ENCODE measurements around the gene BID. TPM values are rescaled to one million over a fixed set of nuclear protein-coding genes. Genes with fewer than 3 reads are reported as not detected.

Gene BID
- total and polyA plus RNA-seq, 10 of the 15 experiments (the other 5 are each of a cell fraction or from before 2014, with no cell fraction given), result 7.9 to 241 (median 136) TPM

DNA sequence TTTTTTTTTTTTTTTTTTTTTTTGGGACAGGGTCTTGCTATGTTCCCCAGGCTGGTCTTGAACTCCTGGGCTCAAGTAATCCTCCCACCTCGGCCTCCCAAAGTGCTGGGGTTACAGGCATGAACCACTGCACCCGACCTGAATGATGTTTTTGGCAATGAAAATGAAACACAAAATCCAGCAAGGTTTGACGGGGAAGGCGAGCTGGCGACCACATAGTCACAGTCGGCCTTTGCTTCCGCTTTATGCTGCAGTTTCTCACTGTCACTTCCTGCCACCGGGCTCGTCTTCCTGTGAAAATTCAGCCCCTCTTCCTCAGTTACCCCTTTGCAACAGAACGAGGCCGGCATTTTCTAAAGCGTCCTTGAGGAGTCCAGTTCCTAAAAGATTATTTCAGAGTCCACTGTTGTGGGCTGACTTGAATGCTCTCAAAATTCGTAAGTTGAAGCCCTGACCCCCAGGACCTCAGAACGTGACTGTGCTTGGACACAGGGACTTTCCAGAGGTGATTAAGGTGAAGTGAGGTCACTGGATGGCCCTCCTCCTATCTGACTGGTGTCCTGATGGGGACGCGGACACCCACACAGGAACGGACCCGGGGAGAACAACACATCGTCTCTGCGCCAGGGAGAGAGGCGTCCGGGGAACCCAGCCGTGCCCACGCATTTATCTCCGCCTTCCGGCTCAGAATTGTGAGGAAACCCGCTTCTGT lies 2.9 kb upstream of the BID start (continued):
- TF ChIP-seq, protein P1, sequence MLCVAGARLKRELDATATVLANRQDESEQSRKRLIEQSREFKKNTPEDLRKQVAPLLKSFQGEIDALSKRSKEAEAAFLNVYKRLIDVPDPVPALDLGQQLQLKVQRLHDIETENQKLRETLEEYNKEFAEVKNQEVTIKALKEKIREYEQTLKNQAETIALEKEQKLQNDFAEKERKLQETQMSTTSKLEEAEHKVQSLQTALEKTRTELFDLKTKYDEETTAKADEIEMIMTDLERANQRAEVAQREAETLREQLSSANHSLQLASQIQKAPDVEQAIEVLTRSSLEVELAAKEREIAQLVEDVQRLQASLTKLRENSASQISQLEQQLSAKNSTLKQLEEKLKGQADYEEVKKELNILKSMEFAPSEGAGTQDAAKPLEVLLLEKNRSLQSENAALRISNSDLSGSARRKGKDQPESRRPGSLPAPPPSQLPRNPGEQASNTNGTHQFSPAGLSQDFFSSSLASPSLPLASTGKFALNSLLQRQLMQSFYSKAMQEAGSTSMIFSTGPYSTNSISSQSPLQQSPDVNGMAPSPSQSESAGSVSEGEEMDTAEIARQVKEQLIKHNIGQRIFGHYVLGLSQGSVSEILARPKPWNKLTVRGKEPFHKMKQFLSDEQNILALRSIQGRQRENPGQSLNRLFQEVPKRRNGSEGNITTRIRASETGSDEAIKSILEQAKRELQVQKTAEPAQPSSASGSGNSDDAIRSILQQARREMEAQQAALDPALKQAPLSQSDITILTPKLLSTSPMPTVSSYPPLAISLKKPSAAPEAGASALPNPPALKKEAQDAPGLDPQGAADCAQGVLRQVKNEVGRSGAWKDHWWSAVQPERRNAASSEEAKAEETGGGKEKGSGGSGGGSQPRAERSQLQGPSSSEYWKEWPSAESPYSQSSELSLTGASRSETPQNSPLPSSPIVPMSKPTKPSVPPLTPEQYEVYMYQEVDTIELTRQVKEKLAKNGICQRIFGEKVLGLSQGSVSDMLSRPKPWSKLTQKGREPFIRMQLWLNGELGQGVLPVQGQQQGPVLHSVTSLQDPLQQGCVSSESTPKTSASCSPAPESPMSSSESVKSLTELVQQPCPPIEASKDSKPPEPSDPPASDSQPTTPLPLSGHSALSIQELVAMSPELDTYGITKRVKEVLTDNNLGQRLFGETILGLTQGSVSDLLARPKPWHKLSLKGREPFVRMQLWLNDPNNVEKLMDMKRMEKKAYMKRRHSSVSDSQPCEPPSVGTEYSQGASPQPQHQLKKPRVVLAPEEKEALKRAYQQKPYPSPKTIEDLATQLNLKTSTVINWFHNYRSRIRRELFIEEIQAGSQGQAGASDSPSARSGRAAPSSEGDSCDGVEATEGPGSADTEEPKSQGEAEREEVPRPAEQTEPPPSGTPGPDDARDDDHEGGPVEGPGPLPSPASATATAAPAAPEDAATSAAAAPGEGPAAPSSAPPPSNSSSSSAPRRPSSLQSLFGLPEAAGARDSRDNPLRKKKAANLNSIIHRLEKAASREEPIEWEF (IDR thresholded peaks at IDR 0.05; ENCODE audit: insufficient replicate concordance, low read depth, low read length), result no peak
- TF ChIP-seq MTA2 (IDR thresholded peaks at IDR 0.05; ENCODE audit: low read depth) (peak; percentile 50; the same call in 1 of the 2 replicates), EGR1 (IDR thresholded peaks at IDR 0.05; ENCODE audit: borderline replicate concordance in 1 of 2, low read depth in 2 of 2, low read length in 2 of 2) (peak; percentile 55 to 92), FOXM1 (IDR thresholded peaks at IDR 0.05; ENCODE audit: low read depth, low read length) (no peak), TCF12 (IDR thresholded peaks at IDR 0.05; ENCODE audit: low read depth, low read length) (no peak), SMAD5 (IDR thresholded peaks at IDR 0.05; ENCODE audit: low read depth) (peak; percentile 73; the same call in 1 of the 2 replicates), POLR2AphosphoS5 (IDR thresholded peaks at IDR 0.05; ENCODE audit: low read length) (peak; percentile 95), ZNF217 (IDR thresholded peaks at IDR 0.05) (no peak; the same call in 1 of the 2 replicates), NR2C2 (IDR thresholded peaks at IDR 0.05; ENCODE audit: borderline replicate concordance, control insufficient read depth, insufficient read length, low read depth) (no peak), MYC (IDR thresholded peaks at IDR 0.05; ENCODE audit: insufficient read depth, insufficient read length, insufficient replicate concordance, low read length, severe bottlenecking) (no peak), PML (IDR thresholded peaks at IDR 0.05; ENCODE audit: low read length) (peak; percentile 64), CREB1 (IDR thresholded peaks at IDR 0.05; ENCODE audit: low read depth) (peak; percentile 73; the same call in 1 of the 2 replicates), KLF5 (IDR thresholded peaks at IDR 0.05; ENCODE audit: partially characterized antibody) (no peak), IKZF1 (conservative IDR thresholded peaks at IDR 0.05) (peak; percentile 95), ATF7 (IDR thresholded peaks at IDR 0.05; ENCODE audit: low read depth) (peak; percentile 79)
- TF ChIP-seq, protein P2, sequence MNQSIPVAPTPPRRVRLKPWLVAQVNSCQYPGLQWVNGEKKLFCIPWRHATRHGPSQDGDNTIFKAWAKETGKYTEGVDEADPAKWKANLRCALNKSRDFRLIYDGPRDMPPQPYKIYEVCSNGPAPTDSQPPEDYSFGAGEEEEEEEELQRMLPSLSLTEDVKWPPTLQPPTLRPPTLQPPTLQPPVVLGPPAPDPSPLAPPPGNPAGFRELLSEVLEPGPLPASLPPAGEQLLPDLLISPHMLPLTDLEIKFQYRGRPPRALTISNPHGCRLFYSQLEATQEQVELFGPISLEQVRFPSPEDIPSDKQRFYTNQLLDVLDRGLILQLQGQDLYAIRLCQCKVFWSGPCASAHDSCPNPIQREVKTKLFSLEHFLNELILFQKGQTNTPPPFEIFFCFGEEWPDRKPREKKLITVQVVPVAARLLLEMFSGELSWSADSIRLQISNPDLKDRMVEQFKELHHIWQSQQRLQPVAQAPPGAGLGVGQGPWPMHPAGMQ (IDR thresholded peaks at IDR 0.05; ENCODE audit: borderline replicate concordance), result no peak
- TF ChIP-seq, protein P3, sequence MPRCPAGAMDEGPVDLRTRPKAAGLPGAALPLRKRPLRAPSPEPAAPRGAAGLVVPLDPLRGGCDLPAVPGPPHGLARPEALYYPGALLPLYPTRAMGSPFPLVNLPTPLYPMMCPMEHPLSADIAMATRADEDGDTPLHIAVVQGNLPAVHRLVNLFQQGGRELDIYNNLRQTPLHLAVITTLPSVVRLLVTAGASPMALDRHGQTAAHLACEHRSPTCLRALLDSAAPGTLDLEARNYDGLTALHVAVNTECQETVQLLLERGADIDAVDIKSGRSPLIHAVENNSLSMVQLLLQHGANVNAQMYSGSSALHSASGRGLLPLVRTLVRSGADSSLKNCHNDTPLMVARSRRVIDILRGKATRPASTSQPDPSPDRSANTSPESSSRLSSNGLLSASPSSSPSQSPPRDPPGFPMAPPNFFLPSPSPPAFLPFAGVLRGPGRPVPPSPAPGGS (IDR thresholded peaks at IDR 0.05; ENCODE audit: borderline replicate concordance, insufficient read depth, low read depth, low read length, poor library complexity, severe bottlenecking), result no peak
- TF ChIP-seq, protein P4, sequence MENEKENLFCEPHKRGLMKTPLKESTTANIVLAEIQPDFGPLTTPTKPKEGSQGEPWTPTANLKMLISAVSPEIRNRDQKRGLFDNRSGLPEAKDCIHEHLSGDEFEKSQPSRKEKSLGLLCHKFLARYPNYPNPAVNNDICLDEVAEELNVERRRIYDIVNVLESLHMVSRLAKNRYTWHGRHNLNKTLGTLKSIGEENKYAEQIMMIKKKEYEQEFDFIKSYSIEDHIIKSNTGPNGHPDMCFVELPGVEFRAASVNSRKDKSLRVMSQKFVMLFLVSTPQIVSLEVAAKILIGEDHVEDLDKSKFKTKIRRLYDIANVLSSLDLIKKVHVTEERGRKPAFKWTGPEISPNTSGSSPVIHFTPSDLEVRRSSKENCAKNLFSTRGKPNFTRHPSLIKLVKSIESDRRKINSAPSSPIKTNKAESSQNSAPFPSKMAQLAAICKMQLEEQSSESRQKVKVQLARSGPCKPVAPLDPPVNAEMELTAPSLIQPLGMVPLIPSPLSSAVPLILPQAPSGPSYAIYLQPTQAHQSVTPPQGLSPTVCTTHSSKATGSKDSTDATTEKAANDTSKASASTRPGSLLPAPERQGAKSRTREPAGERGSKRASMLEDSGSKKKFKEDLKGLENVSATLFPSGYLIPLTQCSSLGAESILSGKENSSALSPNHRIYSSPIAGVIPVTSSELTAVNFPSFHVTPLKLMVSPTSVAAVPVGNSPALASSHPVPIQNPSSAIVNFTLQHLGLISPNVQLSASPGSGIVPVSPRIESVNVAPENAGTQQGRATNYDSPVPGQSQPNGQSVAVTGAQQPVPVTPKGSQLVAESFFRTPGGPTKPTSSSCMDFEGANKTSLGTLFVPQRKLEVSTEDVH (IDR thresholded peaks at IDR 0.05; ENCODE audit: low read depth, partially characterized antibody), result peak; percentile 60

Data from GM12878 (cell line).